Measurements from ENCODE around the gene CHID1.

DNA sequence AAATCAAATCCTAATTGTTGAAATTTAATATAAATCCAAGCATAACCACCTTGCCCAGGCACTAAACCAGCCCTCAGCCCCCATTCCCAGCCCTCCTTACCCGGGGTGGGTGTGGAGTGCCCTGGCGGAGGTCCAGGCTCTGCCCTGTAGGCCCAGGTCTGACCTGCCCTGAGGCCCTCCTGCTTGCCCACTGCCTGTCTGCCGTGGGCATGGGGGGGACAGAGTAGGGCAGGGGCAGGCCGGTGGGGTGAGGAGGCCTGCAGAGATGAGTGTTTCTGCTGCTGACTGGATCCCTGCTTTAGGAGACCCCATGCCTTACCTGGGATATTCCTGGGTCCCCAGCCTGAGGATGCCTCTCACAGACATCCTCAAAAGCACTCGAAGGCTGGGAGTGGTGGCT lies 3.6 kb upstream of the CHID1 start:
- TF ChIP-seq, protein P1, sequence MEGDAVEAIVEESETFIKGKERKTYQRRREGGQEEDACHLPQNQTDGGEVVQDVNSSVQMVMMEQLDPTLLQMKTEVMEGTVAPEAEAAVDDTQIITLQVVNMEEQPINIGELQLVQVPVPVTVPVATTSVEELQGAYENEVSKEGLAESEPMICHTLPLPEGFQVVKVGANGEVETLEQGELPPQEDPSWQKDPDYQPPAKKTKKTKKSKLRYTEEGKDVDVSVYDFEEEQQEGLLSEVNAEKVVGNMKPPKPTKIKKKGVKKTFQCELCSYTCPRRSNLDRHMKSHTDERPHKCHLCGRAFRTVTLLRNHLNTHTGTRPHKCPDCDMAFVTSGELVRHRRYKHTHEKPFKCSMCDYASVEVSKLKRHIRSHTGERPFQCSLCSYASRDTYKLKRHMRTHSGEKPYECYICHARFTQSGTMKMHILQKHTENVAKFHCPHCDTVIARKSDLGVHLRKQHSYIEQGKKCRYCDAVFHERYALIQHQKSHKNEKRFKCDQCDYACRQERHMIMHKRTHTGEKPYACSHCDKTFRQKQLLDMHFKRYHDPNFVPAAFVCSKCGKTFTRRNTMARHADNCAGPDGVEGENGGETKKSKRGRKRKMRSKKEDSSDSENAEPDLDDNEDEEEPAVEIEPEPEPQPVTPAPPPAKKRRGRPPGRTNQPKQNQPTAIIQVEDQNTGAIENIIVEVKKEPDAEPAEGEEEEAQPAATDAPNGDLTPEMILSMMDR (conservative IDR thresholded peaks at IDR 0.05 in 1 of 2, IDR thresholded peaks at IDR 0.05 in 1 of 2; ENCODE audit: low read depth in 1 of 2, low read length in 2 of 2), result no peak
- no peak for TF ChIP-seq EZH2 (IDR thresholded peaks at IDR 0.05; ENCODE audit: low read length, missing control alignments)
